ENCODE results near the gene POLR2C. TPM values are rescaled to one million over a fixed set of nuclear protein-coding genes. Genes with fewer than 3 reads are reported as not detected.

The POLR2C gene
- total and polyA plus RNA-seq, 2 of the 13 experiments (the other 11 are each of a cell fraction or from before 2014, with no cell fraction given): 104 to 216 TPM

DNA sequence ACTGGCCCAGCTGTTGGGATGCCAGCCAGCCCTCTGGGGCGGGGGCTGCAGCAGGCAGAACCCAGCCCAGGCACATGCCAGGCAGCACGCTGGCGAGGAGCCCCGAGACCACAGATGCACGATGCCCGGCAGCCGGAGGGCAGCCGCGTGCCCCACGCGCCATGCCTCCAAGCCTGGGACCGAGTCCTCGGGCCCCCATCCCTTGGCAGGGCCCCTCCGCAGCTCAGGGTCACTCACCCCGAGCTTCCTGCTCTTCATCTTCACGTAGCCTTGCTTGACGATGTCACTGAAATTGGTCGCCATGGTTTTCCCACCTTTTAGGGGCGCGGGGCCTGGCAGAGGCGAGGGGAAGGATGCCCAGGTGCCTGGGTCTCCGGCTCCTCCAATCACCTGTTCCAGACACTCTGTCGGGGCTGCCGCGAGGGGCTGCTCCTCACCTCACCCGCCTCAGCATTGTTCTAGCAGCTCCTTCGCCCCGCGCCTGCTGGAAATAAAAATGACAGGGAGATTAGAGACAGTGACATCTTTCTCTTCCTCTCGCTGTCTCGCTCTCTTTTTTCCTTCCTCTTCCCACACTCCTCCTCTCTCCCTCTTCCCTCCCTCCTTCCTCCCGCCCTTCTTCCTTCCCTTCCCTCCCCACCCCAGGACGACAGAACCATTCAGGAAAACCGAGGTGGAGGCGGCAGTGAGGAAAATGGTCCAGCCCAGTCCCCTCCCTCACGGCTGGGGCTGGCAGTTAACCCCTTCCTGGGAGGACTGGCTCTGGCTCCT lies 16.9 kb downstream of the POLR2C start (continued):
- no peak for TF ChIP-seq ZFP37 (CRISPR knock-in tag; IDR thresholded peaks at IDR 0.05; ENCODE audit: borderline replicate concordance)
- no peak for TF ChIP-seq ZNF550 (CRISPR knock-in tag; IDR thresholded peaks at IDR 0.05; ENCODE audit: borderline replicate concordance)
- no peak for TF ChIP-seq SATB2 (CRISPR knock-in tag; IDR thresholded peaks at IDR 0.05)
- TF ChIP-seq ZNF850 (CRISPR knock-in tag; conservative IDR thresholded peaks at IDR 0.05): no peak
- no peak for TF ChIP-seq IKZF5 (CRISPR knock-in tag; IDR thresholded peaks at IDR 0.05)
- no peak for TF ChIP-seq MZF1 (CRISPR knock-in tag; IDR thresholded peaks at IDR 0.05; ENCODE audit: borderline replicate concordance)
- TF ChIP-seq ZFAT (CRISPR knock-in tag; conservative IDR thresholded peaks at IDR 0.05): no peak
- TF ChIP-seq, protein P1, sequence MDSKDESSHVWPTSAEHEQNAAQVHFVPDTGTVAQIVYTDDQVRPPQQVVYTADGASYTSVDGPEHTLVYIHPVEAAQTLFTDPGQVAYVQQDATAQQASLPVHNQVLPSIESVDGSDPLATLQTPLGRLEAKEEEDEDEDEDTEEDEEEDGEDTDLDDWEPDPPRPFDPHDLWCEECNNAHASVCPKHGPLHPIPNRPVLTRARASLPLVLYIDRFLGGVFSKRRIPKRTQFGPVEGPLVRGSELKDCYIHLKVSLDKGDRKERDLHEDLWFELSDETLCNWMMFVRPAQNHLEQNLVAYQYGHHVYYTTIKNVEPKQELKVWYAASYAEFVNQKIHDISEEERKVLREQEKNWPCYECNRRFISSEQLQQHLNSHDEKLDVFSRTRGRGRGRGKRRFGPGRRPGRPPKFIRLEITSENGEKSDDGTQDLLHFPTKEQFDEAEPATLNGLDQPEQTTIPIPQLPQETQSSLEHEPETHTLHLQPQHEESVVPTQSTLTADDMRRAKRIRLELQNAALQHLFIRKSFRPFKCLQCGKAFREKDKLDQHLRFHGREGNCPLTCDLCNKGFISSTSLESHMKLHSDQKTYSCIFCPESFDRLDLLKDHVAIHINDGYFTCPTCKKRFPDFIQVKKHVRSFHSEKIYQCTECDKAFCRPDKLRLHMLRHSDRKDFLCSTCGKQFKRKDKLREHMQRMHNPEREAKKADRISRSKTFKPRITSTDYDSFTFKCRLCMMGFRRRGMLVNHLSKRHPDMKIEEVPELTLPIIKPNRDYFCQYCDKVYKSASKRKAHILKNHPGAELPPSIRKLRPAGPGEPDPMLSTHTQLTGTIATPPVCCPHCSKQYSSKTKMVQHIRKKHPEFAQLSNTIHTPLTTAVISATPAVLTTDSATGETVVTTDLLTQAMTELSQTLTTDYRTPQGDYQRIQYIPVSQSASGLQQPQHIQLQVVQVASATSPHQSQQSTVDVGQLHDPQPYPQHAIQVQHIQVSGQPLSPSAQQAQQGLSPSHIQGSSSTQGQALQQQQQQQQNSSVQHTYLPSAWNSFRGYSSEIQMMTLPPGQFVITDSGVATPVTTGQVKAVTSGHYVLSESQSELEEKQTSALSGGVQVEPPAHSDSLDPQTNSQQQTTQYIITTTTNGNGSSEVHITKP (CRISPR knock-in tag; IDR thresholded peaks at IDR 0.05; ENCODE audit: low read depth): peak; percentile 98
- no peak for TF ChIP-seq ZNF101 (CRISPR knock-in tag; IDR thresholded peaks at IDR 0.05; ENCODE audit: borderline replicate concordance, low read depth)
- TF ChIP-seq EEA1 (CRISPR knock-in tag; IDR thresholded peaks at IDR 0.05; ENCODE audit: borderline replicate concordance): no peak
- no peak for TF ChIP-seq ZNF207 (IDR thresholded peaks at IDR 0.05; ENCODE audit: borderline replicate concordance)
- TF ChIP-seq TFDP2 (CRISPR knock-in tag; IDR thresholded peaks at IDR 0.05): no peak
- TF ChIP-seq ZBED4 (CRISPR knock-in tag; IDR thresholded peaks at IDR 0.05; ENCODE audit: borderline replicate concordance): no peak
- TF ChIP-seq MEF2D (CRISPR knock-in tag; IDR thresholded peaks at IDR 0.05): no peak
- TF ChIP-seq HIVEP1 (CRISPR knock-in tag; IDR thresholded peaks at IDR 0.05): no peak; the same call in 1 of the 2 replicates
- no peak for TF ChIP-seq CHD2 (IDR thresholded peaks at IDR 0.05; ENCODE audit: low read depth, low read length)
- TF ChIP-seq PRPF4 (IDR thresholded peaks at IDR 0.05; ENCODE audit: low read depth, low read length, poor library complexity, severe bottlenecking): no peak
- TF ChIP-seq ZNF225 (CRISPR knock-in tag; IDR thresholded peaks at IDR 0.05): no peak
